Activated CD8-positive, alpha-beta T cell treated with anti-CD3 and anti-CD28 coated beads, Interleukin-2, amount 10 ng/mL, durations not matched to agents 7 days and 5 days (primary cell): ENCODE measurements around the gene MBOAT2. TPM values are rescaled to one million over a fixed set of nuclear protein-coding genes. Genes with fewer than 3 reads are reported as not detected.

Experiments used
- ATAC-seq: fragments of 150-1000 bp; cut with Tn5 transposase; one replicate; pipeline ENCODE4 v1.10.0; 2021; ENCODE audit warnings: moderate library complexity
- CTCF ChIA-PET: fragments of 350-600 bp; sonication (Branson Sonifier 250); formaldehyde crosslinking; loops from one replicate; lab custom pipeline; 2021; ENCODE audit warnings: antibody characterized with exemption; lab: Charles Lee
- POLR2A ChIA-PET: fragments of 350-600 bp; sonication (Branson Sonifier 250); formaldehyde crosslinking; loops from one replicate; lab custom pipeline; 2021; ENCODE audit warnings: antibody characterized with exemption; lab: Charles Lee
- DNase-seq: peaks from one replicate; pipeline ENCODE4 v3.0.0-alpha.2; 2020
- H3K27ac Mint-ChIP-seq: one replicate; pipeline ENCODE4 v1.8.0; 2021; ENCODE audit warnings: mild to moderate bottlenecking, mixed read lengths
- H3K27me3 Mint-ChIP-seq: one replicate; pipeline ENCODE4 v1.8.0; 2021; ENCODE audit warnings: low read depth, mixed read lengths
- H3K36me3 Mint-ChIP-seq: one replicate; pipeline ENCODE4 v1.8.0; 2021; ENCODE audit warnings: low read depth, mixed read lengths
- H3K4me1 Mint-ChIP-seq: one replicate; pipeline ENCODE4 v1.8.0; 2021; ENCODE audit warnings: low read depth, mixed read lengths
- H3K4me3 Mint-ChIP-seq: one replicate; pipeline ENCODE4 v1.8.0; 2021; ENCODE audit warnings: mild to moderate bottlenecking, mixed read lengths
- H3K9me3 Mint-ChIP-seq: one replicate; pipeline ENCODE4 v1.8.0; 2022; ENCODE audit warnings: mixed read lengths; ENCODE audit not compliant: insufficient read depth
- total RNA-seq, 2 experiments: library from RNA; stranded (reverse); gene quantifications; one replicate each; pipeline ENCODE4 v1.2.3, GENCODE V29; 2021

MBOAT2 gene
- total RNA-seq, 2 experiments from 2014 or later: 6.3 to 6.5 TPM

GRCh38 chr2:8966123-8966908 is 37.2 kb downstream of the MBOAT2 start:
- H3K27me3 Mint-ChIP-seq: peaks cover 11% of the 10 kb centered on the region
- POLR2A ChIA-PET: no interaction called here
- no peak overlapping the region for H3K4me3 Mint-ChIP-seq
- no peaks in the 10 kb centered on the region for H3K9me3 Mint-ChIP-seq
- CTCF ChIA-PET: no interaction called here
- H3K36me3 Mint-ChIP-seq: no peaks in the 10 kb centered on the region
- no peaks in the 10 kb centered on the region for H3K4me1 Mint-ChIP-seq
- no peak overlapping the region for H3K27ac Mint-ChIP-seq
- no peak for DNase-seq
- ATAC-seq: no peak

DNA sequence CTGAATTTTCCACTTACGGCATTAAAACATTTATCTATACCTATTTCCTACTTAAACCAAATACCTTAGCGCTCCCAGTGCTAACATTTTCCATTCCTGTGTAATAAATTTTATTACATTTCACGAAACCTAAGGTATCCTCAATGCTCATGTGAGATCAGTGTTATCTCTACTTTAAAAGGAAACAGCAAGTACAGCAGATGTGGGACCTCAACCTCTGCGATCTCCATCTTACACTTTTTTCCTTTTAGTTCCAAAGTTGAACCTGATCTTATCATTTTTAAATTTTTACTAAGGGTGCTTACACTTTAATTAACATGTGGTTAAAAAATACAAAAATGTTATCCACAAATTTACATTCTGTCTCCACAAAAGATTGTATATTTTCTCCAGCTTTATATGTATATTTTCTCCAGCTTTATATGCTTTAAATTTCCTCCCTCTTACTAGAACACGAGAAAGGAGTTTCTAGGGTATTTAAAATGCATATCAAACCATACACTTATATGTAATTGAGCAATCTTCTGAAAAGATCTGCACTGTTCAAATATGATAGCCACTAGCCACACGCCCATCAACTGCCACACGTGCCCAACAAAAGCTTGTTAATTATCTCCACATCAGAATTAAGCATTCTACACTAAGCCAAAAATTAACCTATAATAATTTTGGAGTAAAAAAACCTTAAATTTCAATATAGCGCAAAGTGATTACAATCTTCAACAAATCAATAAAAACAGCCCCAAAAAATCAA is 38.1 kb downstream of the MBOAT2 start:
- POLR2A ChIA-PET: no interaction called here
- H3K27ac Mint-ChIP-seq: no peak overlapping the region
- ATAC-seq (no peak), DNase-seq (no peak)
- CTCF ChIA-PET: no interaction called here
- H3K4me1 Mint-ChIP-seq: no peaks in the 10 kb centered on the region
- H3K9me3 Mint-ChIP-seq: no peaks in the 10 kb centered on the region
- H3K36me3 Mint-ChIP-seq: no peaks in the 10 kb centered on the region
- peaks cover 11% of the 10 kb centered on the region for H3K27me3 Mint-ChIP-seq
- no peak overlapping the region for H3K4me3 Mint-ChIP-seq

DNA sequence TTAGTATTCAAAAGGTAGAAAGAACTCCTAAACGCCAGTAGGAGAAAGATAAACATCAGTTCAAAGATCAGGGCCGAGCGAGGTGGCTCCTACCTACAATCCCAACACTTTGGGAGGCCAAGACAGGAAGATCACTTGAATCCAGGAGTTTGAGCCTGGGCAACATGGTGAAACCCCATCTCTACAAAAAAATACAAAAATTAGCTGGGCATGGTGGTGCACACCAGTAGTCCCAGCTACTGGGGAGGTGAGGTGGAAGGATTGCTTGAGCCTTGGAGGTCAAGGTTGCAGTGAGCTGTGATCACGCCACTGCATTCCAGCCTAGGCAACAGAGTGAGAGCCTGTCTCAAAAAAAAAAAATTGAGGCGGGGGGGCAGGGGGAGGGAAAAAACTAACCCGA is 40.6 kb downstream of the MBOAT2 start:
- Mint-ChIP-seq H3K27me3 (peaks cover 8% of the 10 kb centered on the region), H3K27ac (no peak overlapping the region), H3K4me1 (no peaks in the 10 kb centered on the region), H3K36me3 (no peaks in the 10 kb centered on the region), H3K9me3 (no peaks in the 10 kb centered on the region), H3K4me3 (no peak overlapping the region)
- ChIA-PET CTCF (no interaction called here), POLR2A (no interaction called here)
- ATAC-seq (no peak), DNase-seq (no peak)

DNA sequence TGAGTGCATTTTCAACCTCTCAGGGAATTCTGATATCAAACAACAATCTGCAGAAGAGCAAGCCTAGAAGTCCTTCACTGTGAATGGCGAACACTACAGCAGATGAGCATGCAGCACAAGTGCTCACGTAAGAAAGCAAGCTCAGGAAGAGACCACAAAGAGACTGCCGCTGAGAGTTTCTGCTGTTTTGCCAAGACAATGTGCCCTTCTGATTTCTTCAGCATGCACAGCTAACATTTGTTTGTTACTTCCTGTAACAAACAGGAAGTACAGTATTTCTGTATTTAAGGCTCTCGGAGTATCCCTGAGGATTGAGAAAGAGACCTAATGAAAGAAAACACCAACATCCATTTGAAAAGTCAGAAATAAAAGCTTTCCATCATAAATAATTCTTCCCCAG is 45.9 kb downstream of the MBOAT2 start:
- H3K27me3 Mint-ChIP-seq: peaks cover 6% of the 10 kb centered on the region
- no peak overlapping the region for H3K4me3 Mint-ChIP-seq
- ATAC-seq (no peak), DNase-seq (no peak)
- CTCF ChIA-PET: no interaction called here
- H3K36me3 Mint-ChIP-seq: peaks cover 1% of the 10 kb centered on the region
- H3K27ac Mint-ChIP-seq: no peak overlapping the region
- peaks cover 14% of the 10 kb centered on the region for H3K9me3 Mint-ChIP-seq
- POLR2A ChIA-PET: no interaction called here
- H3K4me1 Mint-ChIP-seq: no peaks in the 10 kb centered on the region

- H3K4me1 Mint-ChIP-seq: no peaks in the 10 kb centered on the region
- no peak overlapping the region for H3K4me3 Mint-ChIP-seq
- H3K27ac Mint-ChIP-seq: no peak overlapping the region
- H3K36me3 Mint-ChIP-seq: peaks cover 2% of the 10 kb centered on the region
- H3K9me3 Mint-ChIP-seq: peaks cover 21% of the 10 kb centered on the region
- ChIA-PET POLR2A (no interaction called here), CTCF (no interaction called here)
- ATAC-seq (no peak), DNase-seq (no peak)
- peaks cover 6% of the 10 kb centered on the region for H3K27me3 Mint-ChIP-seq
Observed at GRCh38 chr2:8956774-8957173, 46.7 kb downstream of the MBOAT2 start.

DNA sequence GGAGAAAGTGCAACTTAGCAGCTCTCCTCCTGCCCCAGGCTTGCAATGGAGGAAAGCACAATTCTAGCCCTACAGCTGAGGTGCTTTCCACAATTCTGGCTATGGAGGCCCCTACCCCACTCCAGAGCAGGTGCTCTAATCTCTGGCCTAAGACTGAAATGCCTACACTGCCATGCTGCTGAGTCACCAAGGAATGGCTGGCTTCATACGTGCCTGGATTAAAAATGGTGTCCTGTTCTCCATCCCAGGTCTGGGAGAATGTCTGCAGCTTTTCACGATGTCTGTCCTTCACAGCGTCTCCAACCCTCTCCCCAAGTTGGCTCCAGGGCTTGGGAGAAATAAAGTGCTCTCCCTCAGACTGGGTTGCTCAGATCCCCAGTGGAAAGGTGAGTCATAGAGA is 48.5 kb downstream of the MBOAT2 start:
- H3K27ac Mint-ChIP-seq: no peak overlapping the region
- H3K27me3 Mint-ChIP-seq: peaks cover 4% of the 10 kb centered on the region
- ATAC-seq (no peak), DNase-seq (no peak)
- POLR2A ChIA-PET: no interaction called here
- no peaks in the 10 kb centered on the region for H3K4me1 Mint-ChIP-seq
- H3K36me3 Mint-ChIP-seq: peaks cover 2% of the 10 kb centered on the region
- peaks cover 21% of the 10 kb centered on the region for H3K9me3 Mint-ChIP-seq
- H3K4me3 Mint-ChIP-seq: no peak overlapping the region
- CTCF ChIA-PET: no interaction called here

- H3K36me3 Mint-ChIP-seq: peaks cover 2% of the 10 kb centered on the region
- peaks cover 21% of the 10 kb centered on the region for H3K9me3 Mint-ChIP-seq
- H3K27me3 Mint-ChIP-seq: peaks cover 4% of the 10 kb centered on the region
- no peak overlapping the region for H3K27ac Mint-ChIP-seq
- CTCF ChIA-PET: no interaction called here
- POLR2A ChIA-PET: no interaction called here
- H3K4me1 Mint-ChIP-seq: no peaks in the 10 kb centered on the region
- ATAC-seq (no peak), DNase-seq (no peak)
- H3K4me3 Mint-ChIP-seq: no peak overlapping the region
Observed at GRCh38 chr2:8953525-8953924, 50.0 kb downstream of the MBOAT2 start.

GRCh38 chr2:8939486-8940114 is 63.9 kb downstream of the MBOAT2 start:
- no peak overlapping the region for H3K4me3 Mint-ChIP-seq
- ATAC-seq (no peak), DNase-seq (no peak)
- POLR2A ChIA-PET: no interaction called here
- no peaks in the 10 kb centered on the region for H3K9me3 Mint-ChIP-seq
- H3K36me3 Mint-ChIP-seq: no peaks in the 10 kb centered on the region
- no peak overlapping the region for H3K27ac Mint-ChIP-seq
- CTCF ChIA-PET: no interaction called here
- peaks cover 2% of the 10 kb centered on the region for H3K4me1 Mint-ChIP-seq
- no peaks in the 10 kb centered on the region for H3K27me3 Mint-ChIP-seq

GRCh38 chr2:8938384-8938783 is 65.1 kb downstream of the MBOAT2 start:
- no peaks in the 10 kb centered on the region for H3K27me3 Mint-ChIP-seq
- ATAC-seq: no peak
- H3K4me1 Mint-ChIP-seq: peaks cover 2% of the 10 kb centered on the region
- no peak overlapping the region for H3K4me3 Mint-ChIP-seq
- H3K27ac Mint-ChIP-seq: no peak overlapping the region
- ChIA-PET CTCF (no interaction called here), POLR2A (no interaction called here)
- no peaks in the 10 kb centered on the region for H3K36me3 Mint-ChIP-seq
- no peaks in the 10 kb centered on the region for H3K9me3 Mint-ChIP-seq
- DNase-seq: no peak

GRCh38 chr2:8935982-8936381 is 67.5 kb downstream of the MBOAT2 start:
- H3K4me3 Mint-ChIP-seq: no peak overlapping the region
- ChIA-PET CTCF (no interaction called here), POLR2A (interaction anchor here (0.7 kb wide), 1 partner anchor 77 kb away, joined by 4 read pairs; no protein-coding TSS in a partner anchor)
- no peak overlapping the region for H3K27ac Mint-ChIP-seq
- peaks cover 2% of the 10 kb centered on the region for H3K4me1 Mint-ChIP-seq
- peaks cover 6% of the 10 kb centered on the region for H3K27me3 Mint-ChIP-seq
- H3K36me3 Mint-ChIP-seq: no peaks in the 10 kb centered on the region
- no peak for DNase-seq
- no peak for ATAC-seq
- H3K9me3 Mint-ChIP-seq: no peaks in the 10 kb centered on the region

DNA sequence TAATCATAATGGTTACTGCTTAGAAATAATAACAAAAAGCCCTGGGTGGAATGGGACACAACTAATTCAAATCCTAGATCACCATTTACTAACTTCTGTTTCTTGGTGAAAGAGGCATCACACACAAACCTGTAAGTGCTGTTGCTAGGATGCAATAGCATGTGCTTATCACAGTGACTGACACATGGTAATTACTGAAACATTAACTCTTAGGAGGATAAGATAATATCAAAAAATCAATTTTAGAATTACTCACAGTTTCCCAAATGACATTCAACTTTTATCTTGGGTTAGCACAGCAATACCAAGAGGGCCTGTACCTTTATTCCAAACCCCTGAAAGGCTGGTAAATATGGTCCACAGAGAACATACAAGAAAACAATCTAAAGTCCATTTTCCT is 69.1 kb downstream of the MBOAT2 start:
- no peak for ATAC-seq
- POLR2A ChIA-PET: no interaction called here

GRCh38 chr2:8932702-8933101 is 70.8 kb downstream of the MBOAT2 start:
- no peaks in the 10 kb centered on the region for H3K9me3 Mint-ChIP-seq

More for the DNA sequence above, 69.1 kb downstream of the MBOAT2 start:
- Mint-ChIP-seq H3K9me3 (no peaks in the 10 kb centered on the region), H3K27me3 (peaks cover 8% of the 10 kb centered on the region), H3K4me3 (no peak overlapping the region), H3K36me3 (no peaks in the 10 kb centered on the region), H3K27ac (no peak overlapping the region), H3K4me1 (peaks cover 2% of the 10 kb centered on the region)
- no peak for DNase-seq
- CTCF ChIA-PET: no interaction called here

More at GRCh38 chr2:8932702-8933101, 70.8 kb downstream of the MBOAT2 start:
- H3K27ac Mint-ChIP-seq: no peak overlapping the region
- peaks cover 2% of the 10 kb centered on the region for H3K4me1 Mint-ChIP-seq
- H3K36me3 Mint-ChIP-seq: no peaks in the 10 kb centered on the region
- ChIA-PET CTCF (no interaction called here), POLR2A (no interaction called here)
- H3K27me3 Mint-ChIP-seq: peaks cover 8% of the 10 kb centered on the region
- ATAC-seq (no peak), DNase-seq (no peak)
- no peak overlapping the region for H3K4me3 Mint-ChIP-seq
